Tibial nerve (tissue), 4 donors: ENCODE measurements around the gene NANOG. TPM values are rescaled to one million over a fixed set of nuclear protein-coding genes. Genes with fewer than 3 reads are reported as not detected.
A peak's percentile ranks its signal among the peaks of the same experiment; 100 is the strongest.
"Not testable (repeated sequence)": the region's sequence is repeated elsewhere in the genome, so short reads cannot be mapped to it uniquely, and the experiment has no call there.

Experiments used
- DNase-seq, 2 donors: peaks; one replicate each; pipeline ENCODE4 v3.0.0-alpha.2; 2019; ENCODE audit warnings: low spot score in 2 of 2
- H3K27ac ChIP-seq, 4 donors: fragments of 200-600 bp; sonication (generic) in 3 of 4; one replicate each; pipeline ENCODE4 v1.5.1; 2017 to 2019; ENCODE audit warnings: mild to moderate bottlenecking in 1 of 4
- H3K27me3 ChIP-seq, 2 donors: fragments of 200-600 bp; sonication (generic) in 1 of 2; one replicate each; pipeline versions ENCODE4 v1.5.1 to v1.6.0; 2017 to 2019
- H3K36me3 ChIP-seq, 3 donors: fragments of 200-600 bp; sonication (generic); one replicate each; pipeline ENCODE4 v1.5.1; 2018 to 2019
- H3K4me1 ChIP-seq, 4 donors: fragments of 200-600 bp; sonication (generic) in 3 of 4; one replicate each; pipeline ENCODE4 v1.5.1; 2017 to 2019
- H3K4me3 ChIP-seq, 4 donors: fragments of 200-600 bp; sonication (generic) in 3 of 4; one replicate each; pipeline ENCODE4 v1.5.1; 2017 to 2019; ENCODE audit warnings: mild to moderate bottlenecking in 1 of 4, moderate library complexity in 1 of 4
- H3K9me3 ChIP-seq, 4 donors: fragments of 200-600 bp; sonication (generic) in 3 of 4; one replicate each; pipeline ENCODE4 v1.5.1; 2017 to 2019
- CTCF ChIP-seq, 5 experiments: fragments of 200-600 bp in 3 of 5; fragments of 450-650 bp in 2 of 5; sonication (generic) in 3 of 5; IDR thresholded peaks; one replicate each; pipeline ENCODE4 v1.5.1; 2016 to 2019; ENCODE audit warnings: antibody characterized with exemption in 5 of 5, mild to moderate bottlenecking in 3 of 5, moderate library complexity in 2 of 5
- EP300 ChIP-seq, 2 donors: sonication (generic); formaldehyde crosslinking; IDR thresholded peaks; one replicate each; pipeline ENCODE4 v1.6.1; 2017; ENCODE audit warnings: antibody characterized with exemption in 2 of 2, mild to moderate bottlenecking in 1 of 2
- POLR2A ChIP-seq, 2 donors: fragments of 450-650 bp; IDR thresholded peaks; one replicate each; pipeline ENCODE4 v1.6.1; 2017; ENCODE audit warnings: antibody characterized with exemption in 2 of 2, mild to moderate bottlenecking in 2 of 2, moderate library complexity in 2 of 2
- WGBS, 2 donors: methylation state at CpG; one replicate each; pipeline ENCODE4 v1.1.5; 2018; 5-methylcytosine and 5-hydroxymethylcytosine counted together
- total RNA-seq, 4 donors: library from RNA; depleted of rRNA; stranded (reverse); fragments of >200 nt; gene quantifications; one replicate each; pipeline ENCODE4 v1.1.0, GENCODE V29; 2016

NANOG gene
- total RNA-seq, 4 donors from 2014 or later = 0.20 to 0.87 (median 0.84) TPM; not detected in 1

- Histone ChIP-seq H3K4me3 (no peak overlapping the region), H3K27ac (no peak overlapping the region), H3K27me3 (no peaks in the 10 kb centered on the region), H3K4me1 (no peaks in the 10 kb centered on the region), H3K9me3 (no peaks in the 10 kb centered on the region), H3K36me3 (no peaks in the 10 kb centered on the region)
- 75 to 76% methylated on average over 12 of the region's 12 CpGs for WGBS, 2 donors
- DNase-seq = no peak
- TF ChIP-seq POLR2A (IDR thresholded peaks at IDR 0.05) = no peak
- TF ChIP-seq CTCF (IDR thresholded peaks at IDR 0.05) = no peak
- TF ChIP-seq EP300 (IDR thresholded peaks at IDR 0.05) = no peak
These were observed 8.6 kb downstream of the NANOG start for GRCh38 chr12:7797698-7798398.

GRCh38 chr12:7798750-7799308 is 9.6 kb downstream of the NANOG start:
- H3K4me3 ChIP-seq, H3K9me3 ChIP-seq, H3K27ac ChIP-seq, H3K27me3 ChIP-seq, H3K36me3 ChIP-seq, DNase-seq, H3K4me1 ChIP-seq: not testable (repeated sequence)
- 50 to 60% methylated on average over 1 to 2 of the region's 4 CpGs for WGBS, 2 donors

- H3K36me3 ChIP-seq = no peaks in the 10 kb centered on the region
- no peak for DNase-seq
- WGBS, 2 donors = 56 to 68% methylated on average over 4 of the region's 4 CpGs
These were observed 12.3 kb downstream of the NANOG start for GRCh38 chr12:7801460-7801859.

GRCh38 chr12:7806319-7806718 is 17.1 kb downstream of the NANOG start:
- H3K27ac ChIP-seq = not testable (repeated sequence)

More at GRCh38 chr12:7801460-7801859, 12.3 kb downstream of the NANOG start:
- Histone ChIP-seq H3K4me1 (no peaks in the 10 kb centered on the region), H3K4me3 (no peak overlapping the region), H3K27ac (no peak overlapping the region), H3K27me3 (no peaks in the 10 kb centered on the region), H3K9me3 (no peaks in the 10 kb centered on the region)
- no peak for TF ChIP-seq CTCF (IDR thresholded peaks at IDR 0.05)
- no peak for TF ChIP-seq EP300 (IDR thresholded peaks at IDR 0.05)
- TF ChIP-seq POLR2A (IDR thresholded peaks at IDR 0.05) = no peak

GRCh38 chr12:7806863-7807487 is 17.8 kb downstream of the NANOG start:
- peak; percentile 51 to 88 for DNase-seq
- Histone ChIP-seq H3K27ac (no peak overlapping the region), H3K4me1 (no peaks in the 10 kb centered on the region), H3K4me3 (no peak overlapping the region), H3K9me3 (no peaks in the 10 kb centered on the region), H3K27me3 (no peaks in the 10 kb centered on the region), H3K36me3 (no peaks in the 10 kb centered on the region)
- no peak for TF ChIP-seq EP300 (IDR thresholded peaks at IDR 0.05)
- TF ChIP-seq POLR2A (IDR thresholded peaks at IDR 0.05) = no peak
- TF ChIP-seq CTCF (IDR thresholded peaks at IDR 0.05) = peak; percentile 51 to 74 (median 63)
- WGBS, 2 donors = 1% methylated on average over 2 of the region's 2 CpGs

More at GRCh38 chr12:7806319-7806718, 17.1 kb downstream of the NANOG start:
- not testable (repeated sequence) for H3K36me3 ChIP-seq, DNase-seq, H3K4me3 ChIP-seq, H3K27me3 ChIP-seq, H3K4me1 ChIP-seq, H3K9me3 ChIP-seq
- 62 to 65% methylated on average over 6 of the region's 6 CpGs for WGBS, 2 donors

- DNase-seq = not testable (repeated sequence)
These were observed 36.6 kb downstream of the NANOG start for GRCh38 chr12:7825754-7826153.

GRCh38 chr12:7829737-7830136 is 40.5 kb downstream of the NANOG start:
- not testable (repeated sequence) for H3K9me3 ChIP-seq, H3K27ac ChIP-seq, H3K4me3 ChIP-seq, H3K4me1 ChIP-seq, H3K27me3 ChIP-seq, H3K36me3 ChIP-seq, DNase-seq
- 93 to 96% methylated on average over 4 of the region's 4 CpGs for WGBS, 2 donors

More at GRCh38 chr12:7825754-7826153, 36.6 kb downstream of the NANOG start:
- not testable (repeated sequence) for H3K27ac ChIP-seq, H3K27me3 ChIP-seq, H3K4me1 ChIP-seq, H3K9me3 ChIP-seq, H3K36me3 ChIP-seq, H3K4me3 ChIP-seq
- WGBS, 2 donors = 73 to 80% methylated on average over 3 to 4 of the region's 4 CpGs
